HuH-7.5 (cell line): ENCODE results near the gene BPIFA1.
A peak's percentile ranks its signal among the peaks of the same experiment; 100 is the strongest.

Experiments
- DNase-seq: peaks from one replicate; pipeline ENCODE4 v3.0.0; 2011; ENCODE audit warnings: low spot score

The BPIFA1 gene

DNA sequence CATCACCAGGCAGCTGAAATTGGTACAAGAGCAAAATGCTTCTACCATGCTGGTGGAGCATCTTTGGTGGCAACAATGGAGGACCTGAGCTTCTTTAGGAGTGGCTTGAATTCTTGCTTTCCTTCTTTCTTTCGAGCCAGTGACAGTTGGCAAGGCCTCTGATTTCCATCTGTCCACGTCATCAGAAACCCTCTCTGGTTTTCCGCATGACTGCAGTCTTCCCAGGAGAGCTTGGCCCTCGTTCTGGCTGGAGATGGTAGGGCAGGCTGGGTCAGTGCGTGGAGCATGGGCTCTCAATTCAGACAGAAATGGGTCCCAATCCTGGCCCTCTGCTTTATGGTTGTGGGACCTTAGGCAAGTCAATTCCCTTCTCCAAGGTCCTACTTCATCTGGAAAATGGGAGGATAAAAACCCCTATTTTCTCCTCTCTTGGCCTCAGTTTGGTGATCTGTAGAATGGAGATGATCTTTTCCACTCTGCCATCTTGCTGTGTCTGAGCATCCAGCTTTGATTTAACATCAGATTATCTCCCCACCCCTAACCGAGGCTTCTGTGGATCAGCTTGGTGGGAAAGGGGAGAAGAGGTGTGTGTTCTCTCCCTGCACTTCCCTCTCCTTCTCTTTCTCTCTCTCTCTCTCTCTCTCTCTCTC is 43.6 kb downstream of the BPIFA1 start:
- DNase-seq, result no peak

DNA sequence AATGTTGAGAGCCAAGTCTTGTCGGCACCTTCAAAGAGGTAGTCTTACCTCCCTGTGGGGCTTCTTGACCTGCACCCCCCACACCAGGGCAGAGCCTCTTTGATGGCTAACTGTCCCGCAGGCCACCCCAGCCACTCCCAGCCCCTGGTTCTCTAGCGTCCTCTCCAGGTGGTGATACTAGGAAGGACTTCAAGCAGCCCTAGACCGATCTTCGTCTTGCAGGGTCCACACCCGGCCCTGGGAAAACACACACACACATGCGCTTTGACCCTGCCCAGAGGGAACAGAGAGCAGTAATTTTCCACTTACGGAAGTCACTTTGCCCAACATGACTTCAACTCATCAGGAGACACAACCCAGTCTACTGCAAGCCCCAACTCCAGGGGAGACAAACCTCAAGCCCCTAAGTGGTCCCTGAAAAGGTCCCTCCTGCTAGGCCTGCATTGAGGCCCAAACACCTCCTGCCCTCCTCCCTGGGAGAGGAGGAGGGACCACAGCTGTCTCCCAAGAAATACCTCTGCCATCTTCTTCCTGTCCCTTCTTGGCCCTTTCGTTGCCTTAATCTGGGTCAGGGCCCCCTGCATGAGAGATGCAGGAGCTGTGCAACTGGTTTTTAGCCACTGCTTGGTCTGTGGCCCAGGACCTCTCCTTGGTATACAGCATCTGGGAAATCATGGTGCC is 44.3 kb downstream of the BPIFA1 start:
- no peak for DNase-seq

DNA sequence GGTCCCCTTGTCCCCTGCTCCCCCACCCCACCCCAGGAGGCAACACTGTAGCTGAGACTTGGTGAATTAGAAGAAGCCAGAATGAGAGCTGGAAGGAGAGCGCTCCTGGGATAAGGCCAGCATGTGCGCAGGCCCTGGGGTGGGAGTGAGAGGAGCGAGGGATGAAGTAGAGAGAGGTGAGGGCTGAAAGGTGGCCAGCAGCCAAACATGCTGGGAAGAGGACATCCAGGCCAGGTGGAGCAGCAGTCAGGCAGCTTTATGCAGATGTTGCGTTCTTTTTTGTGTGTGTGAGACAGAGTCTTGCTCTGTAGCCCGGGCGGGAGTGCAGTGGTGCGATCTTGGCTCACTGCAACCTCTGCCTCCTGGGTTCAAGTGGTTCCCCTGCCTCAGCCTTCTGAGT is 45.0 kb downstream of the BPIFA1 start:
- DNase-seq, result no peak

DNA sequence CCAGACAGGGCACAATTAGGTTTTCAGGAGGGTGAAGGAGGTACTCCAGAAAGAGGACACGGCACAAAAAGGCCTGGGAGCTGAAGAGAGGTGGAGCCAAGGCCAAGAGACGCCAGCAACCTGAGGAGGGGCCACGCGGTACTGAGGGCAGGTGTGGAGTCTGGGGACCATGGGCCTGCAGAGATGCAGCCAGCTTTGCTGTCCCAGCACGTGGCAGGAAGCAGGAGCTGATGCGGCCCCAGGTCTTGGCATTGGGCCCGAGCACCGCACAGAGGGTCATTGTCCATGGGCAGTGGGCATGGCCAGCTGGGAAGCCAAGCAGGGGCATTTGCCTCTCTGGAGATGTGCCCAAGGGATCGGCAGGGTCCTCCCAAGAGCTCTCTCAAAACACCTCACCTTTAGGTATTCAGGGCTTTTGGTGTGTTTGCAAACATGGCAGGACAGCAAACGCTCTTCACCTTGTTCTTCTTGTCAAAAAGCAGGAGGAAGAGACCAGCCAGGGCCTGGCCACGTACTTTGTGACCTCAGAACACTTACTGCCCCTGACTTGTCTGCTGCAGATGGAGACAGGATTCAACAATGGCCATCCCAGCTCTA is 45.9 kb downstream of the BPIFA1 start:
- no peak for DNase-seq

DNA sequence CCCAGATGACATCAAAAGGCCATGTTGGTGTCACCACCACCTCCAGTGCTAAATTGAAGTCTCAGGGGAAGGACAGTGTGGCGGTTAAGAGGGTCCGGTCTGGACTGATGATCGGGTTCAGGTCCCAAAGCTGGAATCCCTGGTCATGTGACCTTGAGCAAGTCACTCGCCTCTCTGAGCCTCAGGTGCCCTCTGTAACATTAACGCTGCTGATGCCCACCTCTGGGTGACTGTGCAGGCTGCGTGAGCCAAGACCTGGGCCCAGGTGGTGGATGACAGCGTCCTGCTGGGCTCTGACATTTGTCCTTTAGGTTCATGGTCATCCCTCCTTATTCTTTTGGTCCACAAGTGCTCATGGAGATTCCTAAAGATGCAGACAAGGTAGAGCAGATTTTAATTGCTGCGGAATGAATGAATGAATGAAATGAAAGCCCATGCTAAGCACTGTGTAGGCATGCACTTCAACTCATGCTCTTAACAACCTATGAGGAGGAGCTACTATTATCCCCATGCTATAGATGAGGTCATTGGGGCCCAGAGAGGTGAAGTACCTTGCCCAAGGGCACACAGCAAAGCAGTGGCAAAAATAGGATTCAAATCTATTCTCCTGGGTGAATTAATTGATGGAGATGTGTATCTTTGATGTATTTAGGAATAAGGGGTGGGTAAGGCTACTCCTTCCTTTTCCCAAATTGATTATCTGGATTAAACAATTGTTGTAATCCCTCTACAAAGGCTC is 46.6 kb downstream of the BPIFA1 start:
- no peak for DNase-seq

DNA sequence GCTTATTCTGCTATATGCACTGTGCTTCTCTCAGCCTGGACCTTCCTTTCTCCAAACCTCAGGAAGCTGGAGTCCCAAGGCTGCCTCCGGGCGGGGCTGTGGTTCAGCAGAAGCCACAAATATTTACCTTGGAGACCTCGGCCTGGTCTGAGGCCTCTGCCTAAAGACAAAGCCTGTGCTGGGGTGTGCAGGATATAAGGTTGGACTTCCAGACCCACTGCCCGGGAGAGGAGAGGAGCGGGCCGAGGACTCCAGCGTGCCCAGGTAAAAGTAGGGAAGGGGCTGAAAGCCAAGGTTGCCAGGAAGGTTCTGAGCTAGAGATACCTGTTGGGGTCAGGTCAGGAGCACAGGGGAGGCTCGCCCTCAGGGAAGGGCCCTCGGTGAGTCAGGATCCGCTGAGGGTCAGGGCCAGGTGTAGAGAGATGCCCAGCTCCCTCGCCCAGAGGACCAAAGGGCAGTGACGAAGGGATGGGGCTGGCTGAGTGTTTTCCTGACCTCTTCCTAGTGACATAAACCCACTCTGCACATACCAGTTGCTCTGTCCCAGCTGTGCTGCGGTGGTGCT is 47.3 kb downstream of the BPIFA1 start, which contains the start of gene BPIFB1:
BPIFB1 (plus strand) TSS at position 224 of the 565 bp plus-strand sequence. CDS start 2,860 bp downstream, outside the sequence.
- DNase-seq, result no peak

DNA sequence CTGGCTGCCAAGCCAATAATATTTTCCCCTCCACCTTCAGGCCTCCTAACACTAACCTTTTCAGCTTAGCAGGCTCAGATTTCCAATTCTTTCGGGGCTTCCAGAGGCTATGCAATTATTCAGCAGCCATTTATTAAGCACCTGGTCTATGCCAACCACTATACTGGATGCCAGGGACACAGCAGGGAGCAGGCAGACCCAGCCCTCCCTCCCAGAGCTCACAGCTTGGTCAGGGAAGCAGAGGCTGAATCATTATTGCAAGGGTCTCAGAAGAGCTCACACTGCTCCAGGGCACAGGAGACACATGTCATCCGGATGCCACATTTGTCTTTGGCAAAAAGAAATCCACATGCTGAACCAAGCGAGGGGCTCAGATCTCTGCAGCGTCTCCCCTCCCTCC is 48.5 kb downstream of the BPIFA1 start:
- no peak for DNase-seq

DNA sequence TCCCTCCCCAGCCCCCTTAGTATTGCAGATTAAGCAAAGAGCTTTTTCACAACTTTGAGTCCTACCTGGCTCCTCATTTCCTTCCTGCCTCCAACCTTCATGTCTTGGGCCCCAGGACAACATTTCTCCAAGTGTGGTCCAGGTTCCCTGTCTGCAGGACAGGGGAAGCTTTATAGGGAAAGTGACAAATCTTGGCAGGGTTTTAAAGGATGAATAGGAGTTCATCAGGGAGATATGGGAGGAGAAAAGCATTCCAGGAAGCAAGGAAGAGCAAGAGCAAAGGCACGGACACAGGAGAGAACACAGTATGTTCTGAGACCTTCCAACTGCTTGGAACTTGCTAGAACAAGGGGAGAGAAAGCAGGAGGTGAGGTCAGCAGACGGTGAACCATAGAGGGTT is 49.1 kb downstream of the BPIFA1 start:
- DNase-seq, result no peak

DNA sequence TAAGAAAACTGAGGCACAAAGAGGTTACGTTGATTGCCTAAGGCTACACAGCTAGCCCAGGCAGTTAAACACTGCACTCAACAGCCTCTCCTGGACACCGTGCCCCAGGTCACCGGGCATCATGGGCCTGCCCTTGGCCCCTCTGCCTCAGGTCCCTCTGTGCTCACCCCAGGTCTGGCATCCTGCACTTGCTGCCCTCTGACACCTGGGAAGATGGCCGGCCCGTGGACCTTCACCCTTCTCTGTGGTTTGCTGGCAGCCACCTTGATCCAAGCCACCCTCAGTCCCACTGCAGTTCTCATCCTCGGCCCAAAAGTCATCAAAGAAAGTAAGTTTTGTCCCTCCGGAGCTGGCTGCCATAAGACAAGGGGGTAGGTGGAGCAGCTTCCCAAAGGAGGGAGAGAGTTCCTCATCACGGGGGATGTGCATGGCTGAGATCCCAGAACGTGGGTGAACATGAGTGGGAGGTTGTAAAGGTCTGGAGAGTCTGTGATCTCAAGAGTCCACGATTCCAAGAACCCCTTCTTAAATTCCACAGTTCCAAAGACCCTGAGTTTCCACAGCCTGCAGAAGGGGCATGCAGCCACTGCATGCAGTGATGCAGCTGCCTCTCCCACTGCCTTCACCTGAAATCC is 50.2 kb downstream of the BPIFA1 start:
- no peak for DNase-seq

DNA sequence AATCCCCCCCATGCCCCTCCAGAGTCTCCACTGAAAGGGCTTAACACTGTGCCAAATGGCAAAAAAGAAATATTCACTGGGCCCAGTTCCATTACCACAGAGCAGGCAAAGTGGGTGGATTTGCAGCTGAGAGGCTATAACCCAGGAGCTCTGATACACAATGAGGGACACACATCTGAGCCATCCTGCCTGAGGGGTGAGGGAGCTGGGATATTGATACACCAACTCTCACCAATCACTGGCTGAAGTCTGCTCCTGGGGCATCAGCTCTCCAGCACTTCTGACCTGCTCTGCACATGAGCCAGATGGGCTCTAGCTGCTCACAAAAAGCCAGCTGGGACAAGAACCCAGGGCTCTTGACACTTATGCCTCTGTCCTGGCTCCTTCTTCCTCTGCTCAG is 52.1 kb downstream of the BPIFA1 start:
- DNase-seq, result no peak

DNA sequence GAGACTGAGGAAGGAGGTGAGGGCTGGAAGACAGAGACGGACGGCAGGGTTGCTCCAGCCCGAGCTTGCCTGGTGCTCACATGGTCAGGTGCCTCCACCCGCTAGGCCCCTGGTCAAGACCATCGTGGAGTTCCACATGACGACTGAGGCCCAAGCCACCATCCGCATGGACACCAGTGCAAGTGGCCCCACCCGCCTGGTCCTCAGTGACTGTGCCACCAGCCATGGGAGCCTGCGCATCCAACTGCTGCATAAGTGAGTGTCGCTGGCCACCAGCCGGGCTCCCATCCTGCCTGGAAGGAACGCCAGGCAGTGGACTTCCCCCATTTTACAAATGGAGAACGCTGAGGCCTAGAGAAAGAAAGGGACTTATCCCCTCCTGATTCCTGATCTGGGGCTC is 55.1 kb downstream of the BPIFA1 start:
- DNase-seq, result no peak

DNA sequence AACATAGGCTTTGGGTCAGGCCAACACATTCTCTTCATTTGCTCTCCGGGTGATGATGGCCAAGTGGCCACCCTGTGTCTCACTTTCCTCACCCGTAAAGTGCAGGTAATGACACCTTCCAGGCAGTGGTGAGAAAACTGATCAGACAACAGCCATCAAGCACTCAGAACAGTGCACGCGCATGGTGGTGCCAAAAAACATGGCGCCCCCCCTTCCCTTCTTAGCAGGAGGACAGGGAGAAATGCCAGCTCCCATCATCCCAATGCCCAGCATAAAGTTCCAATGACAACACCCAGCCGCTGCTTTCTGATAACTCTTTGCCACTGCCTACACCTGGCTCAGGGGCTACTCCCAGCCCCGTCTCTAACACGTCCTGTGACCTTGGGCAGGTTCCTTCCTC is 55.6 kb downstream of the BPIFA1 start:
- no peak for DNase-seq

DNA sequence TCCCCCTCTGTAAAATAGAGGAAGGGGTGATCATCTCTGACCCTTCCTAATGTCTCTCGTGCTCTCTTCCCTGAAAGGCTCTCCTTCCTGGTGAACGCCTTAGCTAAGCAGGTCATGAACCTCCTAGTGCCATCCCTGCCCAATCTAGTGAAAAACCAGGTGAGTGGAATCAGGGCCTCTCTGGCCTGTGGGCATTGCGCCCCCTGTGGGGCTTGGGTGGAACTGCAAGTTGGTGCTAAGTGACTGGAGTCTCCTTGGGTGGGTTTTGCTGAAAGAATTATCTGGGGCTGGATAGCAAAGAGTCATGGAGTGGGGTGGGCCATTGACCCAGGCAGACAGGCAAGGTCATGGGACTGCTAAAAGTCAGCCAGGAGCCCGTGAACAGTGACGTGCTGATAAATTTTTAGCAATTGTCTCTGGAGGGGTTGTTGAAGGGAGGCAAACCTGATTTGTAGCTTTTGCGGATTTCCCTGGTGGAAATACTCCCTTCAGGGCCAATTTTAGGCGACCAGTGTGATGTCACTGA is 56.1 kb downstream of the BPIFA1 start:
- DNase-seq, result peak; percentile 70
